IPS-18c (cell line): Measurements from ENCODE around the gene BRD4.

Experiments
- H3K4me3 ChIP-seq: 2 replicates; pipeline ENCODE4 v1.7.0; 2013; ENCODE audit warnings: low read depth, mild to moderate bottlenecking, low read length, moderate library complexity; ENCODE audit not compliant: insufficient read depth
- H3K9me3 ChIP-seq: one replicate; pipeline ENCODE4 v1.6.1; 2013; ENCODE audit warnings: mild to moderate bottlenecking, low read length, moderate library complexity; ENCODE audit not compliant: control insufficient read depth, insufficient read depth

The BRD4 gene

GRCh38 chr19:15237759-15238638 lies 94.3 kb downstream of the BRD4 start:
- no peak overlapping the region for H3K4me3 ChIP-seq
- peaks cover 3% of the 10 kb centered on the region for H3K9me3 ChIP-seq

GRCh38 chr19:15236886-15237285 lies 95.5 kb downstream of the BRD4 start:
- Histone ChIP-seq H3K4me3 (no peak overlapping the region), H3K9me3 (no peaks in the 10 kb centered on the region)

GRCh38 chr19:15235781-15236180 lies 96.6 kb downstream of the BRD4 start:
- Histone ChIP-seq H3K9me3 (no peaks in the 10 kb centered on the region), H3K4me3 (no peak overlapping the region)

GRCh38 chr19:15234431-15235130 lies 97.8 kb downstream of the BRD4 start:
- no peaks in the 10 kb centered on the region for H3K9me3 ChIP-seq
- no peak overlapping the region for H3K4me3 ChIP-seq

- H3K9me3 ChIP-seq = no peaks in the 10 kb centered on the region
- H3K4me3 ChIP-seq = peak overlapping the region; percentile 67; the same call in 1 of the 2 replicates
These were observed 101.1 kb downstream of the BRD4 start for GRCh38 chr19:15231271-15231670.

GRCh38 chr19:15227261-15227660 lies 105.1 kb downstream of the BRD4 start:
- Histone ChIP-seq H3K4me3 (no peak overlapping the region), H3K9me3 (no peaks in the 10 kb centered on the region)

GRCh38 chr19:15225760-15226159 lies 106.6 kb downstream of the BRD4 start:
- no peak overlapping the region for H3K4me3 ChIP-seq
- H3K9me3 ChIP-seq = no peaks in the 10 kb centered on the region

GRCh38 chr19:15223649-15224361 lies 108.5 kb downstream of the BRD4 start:
- Histone ChIP-seq H3K4me3 (peak overlapping the region; percentile 68), H3K9me3 (no peaks in the 10 kb centered on the region)

- peak overlapping the region; percentile 68 for H3K4me3 ChIP-seq
These were observed 109.3 kb downstream of the BRD4 start for GRCh38 chr19:15222738-15223648.

GRCh38 chr19:15220833-15221232 lies 111.5 kb downstream of the BRD4 start:
- H3K9me3 ChIP-seq = no peaks in the 10 kb centered on the region

More at GRCh38 chr19:15222738-15223648, 109.3 kb downstream of the BRD4 start:
- H3K9me3 ChIP-seq = no peaks in the 10 kb centered on the region

GRCh38 chr19:15218501-15218900 lies 113.8 kb downstream of the BRD4 start:
- Histone ChIP-seq H3K4me3 (no peak overlapping the region), H3K9me3 (no peaks in the 10 kb centered on the region)

More at GRCh38 chr19:15220833-15221232, 111.5 kb downstream of the BRD4 start:
- no peak overlapping the region for H3K4me3 ChIP-seq

GRCh38 chr19:15216363-15216762 lies 116.0 kb downstream of the BRD4 start:
- Histone ChIP-seq H3K9me3 (no peaks in the 10 kb centered on the region), H3K4me3 (no peak overlapping the region)

- H3K4me3 ChIP-seq = no peak overlapping the region
These were observed 118.5 kb downstream of the BRD4 start for GRCh38 chr19:15213715-15214381.

GRCh38 chr19:15212711-15213110 lies 119.6 kb downstream of the BRD4 start:
- Histone ChIP-seq H3K4me3 (no peak overlapping the region), H3K9me3 (no peaks in the 10 kb centered on the region)

More at GRCh38 chr19:15213715-15214381, 118.5 kb downstream of the BRD4 start:
- no peaks in the 10 kb centered on the region for H3K9me3 ChIP-seq

GRCh38 chr19:15210323-15210781 lies 122.0 kb downstream of the BRD4 start:
- H3K9me3 ChIP-seq = no peaks in the 10 kb centered on the region
- no peak overlapping the region for H3K4me3 ChIP-seq

GRCh38 chr19:15201374-15202023 lies 130.8 kb downstream of the BRD4 start:
- peak overlapping the region; percentile 34; the same call in 1 of the 2 replicates for H3K4me3 ChIP-seq
- H3K9me3 ChIP-seq = no peaks in the 10 kb centered on the region
